ENCODE data around the gene GPR21. TPM values are rescaled to one million over a fixed set of nuclear protein-coding genes. Genes with fewer than 3 reads are reported as not detected.

GPR21 gene
- total RNA-seq = 1 to 10 TPM in 2 of 4 donors, not detected in 2; 1.3 to 1.8 TPM

DNA sequence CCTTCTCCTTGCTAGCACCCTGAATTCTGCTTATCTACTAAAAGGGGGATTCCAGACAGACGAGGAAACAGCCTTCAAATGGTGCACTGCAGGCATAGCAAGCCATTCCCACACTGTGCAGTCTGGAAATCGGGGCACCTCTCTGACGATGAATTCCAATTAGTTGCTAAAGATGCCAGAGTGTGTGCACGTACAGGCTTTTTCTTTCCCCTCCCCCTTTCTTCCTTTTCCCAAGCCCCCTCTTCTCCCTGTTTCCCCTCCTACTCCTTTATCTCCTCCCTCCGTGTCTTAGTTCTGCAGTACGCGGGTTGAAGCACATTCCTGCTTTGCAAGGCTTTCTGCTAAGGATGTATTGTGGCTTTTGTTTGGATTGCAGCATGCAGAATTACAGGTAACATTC lies at the start of gene GPR21:
Gene GPR21 (plus strand): TSS at position 316 of the 400 bp plus-strand sequence. CDS start 900 bp downstream, outside the sequence.
- Histone ChIP-seq H3K4me3 (peak within 1 kb of the TSS in 1 of 4 donors; percentile 25), H3K27me3 (no peaks in the 10 kb centered on the region), H3K4me1 (peaks cover 29 to 50% of the 10 kb centered on the region in 2 donors), H3K27ac (peak within 1 kb of the TSS; percentile 54 to 74 (median 66)), H3K36me3 (no peaks in the 10 kb centered on the region), H3K9me3 (no peaks in the 10 kb centered on the region)
- in situ Hi-C loops (cut with MboI; ENCODE audit: low sequenced_read_pairs in 4 of 4) (no loop called here), intact Hi-C loops (cut with DNase I; ENCODE audit: low total_unique reads) (no loop called here)
- TF ChIP-seq, protein P1, sequence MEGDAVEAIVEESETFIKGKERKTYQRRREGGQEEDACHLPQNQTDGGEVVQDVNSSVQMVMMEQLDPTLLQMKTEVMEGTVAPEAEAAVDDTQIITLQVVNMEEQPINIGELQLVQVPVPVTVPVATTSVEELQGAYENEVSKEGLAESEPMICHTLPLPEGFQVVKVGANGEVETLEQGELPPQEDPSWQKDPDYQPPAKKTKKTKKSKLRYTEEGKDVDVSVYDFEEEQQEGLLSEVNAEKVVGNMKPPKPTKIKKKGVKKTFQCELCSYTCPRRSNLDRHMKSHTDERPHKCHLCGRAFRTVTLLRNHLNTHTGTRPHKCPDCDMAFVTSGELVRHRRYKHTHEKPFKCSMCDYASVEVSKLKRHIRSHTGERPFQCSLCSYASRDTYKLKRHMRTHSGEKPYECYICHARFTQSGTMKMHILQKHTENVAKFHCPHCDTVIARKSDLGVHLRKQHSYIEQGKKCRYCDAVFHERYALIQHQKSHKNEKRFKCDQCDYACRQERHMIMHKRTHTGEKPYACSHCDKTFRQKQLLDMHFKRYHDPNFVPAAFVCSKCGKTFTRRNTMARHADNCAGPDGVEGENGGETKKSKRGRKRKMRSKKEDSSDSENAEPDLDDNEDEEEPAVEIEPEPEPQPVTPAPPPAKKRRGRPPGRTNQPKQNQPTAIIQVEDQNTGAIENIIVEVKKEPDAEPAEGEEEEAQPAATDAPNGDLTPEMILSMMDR (IDR thresholded peaks at IDR 0.05 in 4 of 5, conservative IDR thresholded peaks at IDR 0.05 in 1 of 5) = no peak
- TF ChIP-seq POLR2A (IDR thresholded peaks at IDR 0.05) = no peak
- no peak for ATAC-seq
- DNase-seq = no peak

GRCh38 chr9:122986010-122986409 lies 47.5 kb upstream of the GPR21 start:
- intact Hi-C loops (cut with DNase I; ENCODE audit: low total_unique reads) (no loop called here), in situ Hi-C loops (cut with MboI; ENCODE audit: low sequenced_read_pairs in 4 of 4) (loop anchor here in 3 of 4 donors (25.0 kb wide), 2 partner anchors 149 to 524 kb away; partner anchors contain the start of gene PDCL (in 1 of the 3))
- TF ChIP-seq, protein P1 (IDR thresholded peaks at IDR 0.05 in 4 of 5, conservative IDR thresholded peaks at IDR 0.05 in 1 of 5) = no peak
- no peak for TF ChIP-seq POLR2A (IDR thresholded peaks at IDR 0.05)
- Histone ChIP-seq H3K4me1 (no peaks in the 10 kb centered on the region), H3K9me3 (no peaks in the 10 kb centered on the region), H3K27me3 (no peaks in the 10 kb centered on the region), H3K4me3 (no peak overlapping the region), H3K27ac (no peak overlapping the region), H3K36me3 (peaks cover 0 to 46% of the 10 kb centered on the region in 2 donors)
- ATAC-seq = no peak
- no peak for DNase-seq

DNA sequence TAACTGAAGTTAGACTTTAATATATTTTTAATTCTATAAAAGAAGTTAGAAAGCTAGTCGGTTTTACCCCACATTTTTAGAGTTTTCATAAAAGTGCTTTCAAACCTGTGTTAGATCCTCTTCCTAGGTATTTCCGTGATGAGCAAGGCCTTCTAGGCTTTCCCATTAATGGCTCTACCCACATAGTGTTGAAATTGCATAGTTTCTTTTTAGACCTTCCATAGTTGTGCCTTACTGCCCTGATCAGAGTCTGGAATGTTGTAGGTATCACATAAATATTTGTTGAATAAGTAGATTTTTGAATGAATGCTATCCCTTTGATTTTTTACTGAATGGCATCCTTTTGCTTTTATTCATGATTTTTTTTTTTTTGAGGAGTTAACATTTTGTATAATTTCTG lies 45.3 kb upstream of the GPR21 start:
- in situ Hi-C loops (cut with MboI; ENCODE audit: low sequenced_read_pairs in 4 of 4) = loop anchor here in 3 of 4 donors (25.0 kb wide), 2 partner anchors 151 to 526 kb away; partner anchors contain the start of gene PDCL (in 1 of the 3)
- intact Hi-C loops (cut with DNase I; ENCODE audit: low total_unique reads) = no loop called here
- ATAC-seq (no peak), DNase-seq (no peak)
- H3K4me1 ChIP-seq = no peaks in the 10 kb centered on the region
- no peak overlapping the region for H3K4me3 ChIP-seq
- H3K27me3 ChIP-seq = no peaks in the 10 kb centered on the region
- peaks cover 0 to 46% of the 10 kb centered on the region in 2 donors for H3K36me3 ChIP-seq
- TF ChIP-seq POLR2A (IDR thresholded peaks at IDR 0.05) = no peak
- TF ChIP-seq, protein P1 (IDR thresholded peaks at IDR 0.05 in 4 of 5, conservative IDR thresholded peaks at IDR 0.05 in 1 of 5) = no peak
- H3K9me3 ChIP-seq = no peaks in the 10 kb centered on the region
- no peak overlapping the region for H3K27ac ChIP-seq

DNA sequence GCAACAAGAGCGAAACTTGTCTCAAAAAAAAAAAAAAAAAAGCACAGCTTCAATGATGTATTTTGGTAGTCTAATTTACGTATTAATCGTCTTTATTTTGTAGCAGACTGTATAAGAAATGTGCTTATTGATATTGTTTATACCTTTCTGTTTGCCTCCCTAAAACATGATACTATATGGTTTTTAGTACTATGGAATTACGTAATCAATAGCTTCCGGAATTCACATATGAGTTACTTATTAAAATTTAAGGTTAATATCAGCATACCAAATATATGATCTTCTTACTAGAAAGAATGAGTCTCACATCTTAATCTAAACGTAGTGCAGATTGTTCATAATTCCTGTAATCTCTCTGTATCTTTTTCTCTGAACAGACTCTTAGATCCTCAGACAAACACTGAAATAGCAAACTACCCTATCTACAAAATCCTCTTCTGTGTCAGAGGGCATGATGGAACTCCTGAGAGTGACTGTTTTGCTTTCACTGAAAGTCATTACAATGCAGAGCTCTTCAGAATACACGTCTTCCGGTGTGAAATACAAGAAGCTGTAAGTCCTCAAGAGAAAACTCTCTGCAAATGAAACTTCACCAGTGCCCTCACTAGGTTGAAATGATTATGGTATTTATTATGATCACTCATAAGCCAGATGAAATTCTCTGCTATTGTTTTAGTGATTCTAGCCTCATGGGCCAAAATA lies 44.4 kb upstream of the GPR21 start:
- Histone ChIP-seq H3K27ac (no peak overlapping the region), H3K4me1 (no peaks in the 10 kb centered on the region), H3K36me3 (peaks cover 0 to 42% of the 10 kb centered on the region in 2 donors), H3K4me3 (no peak overlapping the region), H3K27me3 (no peaks in the 10 kb centered on the region), H3K9me3 (no peaks in the 10 kb centered on the region)
- no peak for ATAC-seq
- intact Hi-C loops (cut with DNase I; ENCODE audit: low total_unique reads) (no loop called here), in situ Hi-C loops (cut with MboI; ENCODE audit: low sequenced_read_pairs in 4 of 4) (loop anchor here in 3 of 4 donors (25.0 kb wide), 2 partner anchors 152 to 527 kb away; partner anchors contain the start of gene PDCL (in 1 of the 3))
- TF ChIP-seq, protein P1 (IDR thresholded peaks at IDR 0.05 in 4 of 5, conservative IDR thresholded peaks at IDR 0.05 in 1 of 5) = no peak
- no peak for TF ChIP-seq POLR2A (IDR thresholded peaks at IDR 0.05)
- DNase-seq = no peak
